Testis (tissue), 3 donors: Measurements from ENCODE around the gene RSPH3. TPM values are rescaled to one million over a fixed set of nuclear protein-coding genes. Genes with fewer than 3 reads are reported as not detected.

Experiments used
- DNase-seq: peaks from one replicate; pipeline ENCODE4 v3.0.0-alpha.2; 2019
- H3K27ac ChIP-seq, 2 donors: fragments of 200-600 bp; sonication (generic); one replicate each; pipeline ENCODE4 v1.5.1; 2019
- H3K27me3 ChIP-seq: fragments of 200-600 bp; sonication (generic); one replicate; pipeline ENCODE4 v1.5.1; 2019
- H3K36me3 ChIP-seq: fragments of 200-600 bp; sonication (generic); one replicate; pipeline ENCODE4 v1.5.1; 2017; ENCODE audit warnings: low read depth; ENCODE audit errors: missing control alignments
- H3K4me1 ChIP-seq: fragments of 200-600 bp; sonication (generic); one replicate; pipeline ENCODE4 v1.5.1; 2019
- H3K4me3 ChIP-seq, 2 donors: fragments of 200-600 bp; sonication (generic); one replicate each; pipeline ENCODE4 v1.5.1; 2017 to 2019
- H3K9me3 ChIP-seq: fragments of 200-600 bp; sonication (generic); one replicate; pipeline ENCODE4 v1.5.1; 2017
- POLR2A ChIP-seq: fragments of 450-650 bp; IDR thresholded peaks from one replicate; pipeline ENCODE4 v1.6.1; 2017; ENCODE audit warnings: antibody characterized with exemption, mild to moderate bottlenecking, moderate library complexity
- WGBS, 2 donors: methylation state at CpG; one replicate each; pipeline ENCODE4 v1.1.5; 2018; 5-methylcytosine and 5-hydroxymethylcytosine counted together
- intact Hi-C: fragments of 100-400 bp; cut with DNase I; formaldehyde crosslinking; loops from one replicate; pipeline ENCODE4 v1.15.1; 2023; ENCODE audit warnings: low total_unique reads
- polyA plus RNA-seq: library from polyadenylated mRNA; stranded (reverse); fragments of 350-450 nt; fragmentation: Illumina TruSeq; extraction: RNeasy Lipid Tissue Mini Kit (QIAGEN cat#74804); gene quantifications from one replicate; pipeline ENCODE4 v1.2.3, GENCODE V29; 2014; ENCODE audit warnings: low read depth, low replicate concordance; ENCODE audit not compliant: insufficient read depth
- total RNA-seq, 2 donors: library from RNA; depleted of rRNA; stranded (reverse); fragments of >200 nt; gene quantifications; one replicate each; pipeline ENCODE4 v1.2.3, GENCODE V29; 2016
- TF ChIP-seq, protein P1 (sequence below), 3 experiments: fragments of 450-650 bp in 2 of 3; fragments of 200-600 bp in 1 of 3; sonication (generic) in 1 of 3; IDR thresholded peaks; one replicate each; pipeline ENCODE4 v1.5.1; 2016 to 2019; ENCODE audit warnings: antibody characterized with exemption in 3 of 3, mild to moderate bottlenecking in 2 of 3, moderate library complexity in 1 of 3

RSPH3 gene
- total and polyA plus RNA-seq, 3 donors from 2014 or later, result 15.7 to 41.9 (median 23.6) TPM

DNA sequence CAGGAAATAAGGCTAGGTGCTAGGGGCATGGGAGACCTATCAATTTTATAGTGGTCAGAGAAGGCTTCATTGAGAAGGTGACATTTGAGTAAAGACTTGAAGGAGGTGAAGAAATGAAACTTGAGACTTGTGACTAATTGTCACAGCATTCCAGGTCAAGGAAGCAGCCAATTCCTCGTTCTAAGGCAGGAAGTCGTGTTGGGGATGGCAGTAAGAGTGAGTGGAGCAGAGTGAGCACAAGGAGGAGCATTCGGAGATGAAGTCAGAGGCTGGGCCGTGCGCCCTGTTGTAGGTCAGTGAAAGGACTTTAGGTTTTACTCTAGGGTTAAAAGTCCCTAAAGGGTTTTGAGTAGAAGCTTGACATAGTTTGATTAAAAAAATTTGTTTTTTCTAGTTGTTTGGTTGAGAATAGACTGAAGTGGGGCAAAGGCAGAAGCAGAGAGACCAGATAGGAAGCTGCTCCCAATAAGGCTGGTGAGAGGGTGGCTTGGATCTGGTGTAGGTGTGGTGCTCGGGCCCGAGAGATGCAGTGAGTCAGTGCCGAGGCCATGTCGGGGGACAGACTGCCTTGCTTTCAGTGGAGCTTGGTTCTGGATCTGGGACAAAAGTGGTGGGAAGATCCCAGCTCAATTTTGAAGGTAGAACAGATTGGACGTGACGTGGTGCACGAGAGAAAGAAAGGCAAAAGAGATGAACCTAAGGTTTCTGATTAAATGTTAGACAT, 2.6 kb upstream of the RSPH3 start:
- no peaks in the 10 kb centered on the region for H3K36me3 ChIP-seq
- H3K9me3 ChIP-seq, result no peaks in the 10 kb centered on the region
- no peaks in the 10 kb centered on the region for H3K27me3 ChIP-seq
- H3K27ac ChIP-seq, result no peak overlapping the region
- H3K4me3 ChIP-seq, result no peak overlapping the region
- intact Hi-C loops, result loop anchor here (10.0 kb wide), 1 partner anchor 132 kb away; no protein-coding TSS in a partner anchor
- TF ChIP-seq POLR2A, result no peak
- TF ChIP-seq, protein P1, sequence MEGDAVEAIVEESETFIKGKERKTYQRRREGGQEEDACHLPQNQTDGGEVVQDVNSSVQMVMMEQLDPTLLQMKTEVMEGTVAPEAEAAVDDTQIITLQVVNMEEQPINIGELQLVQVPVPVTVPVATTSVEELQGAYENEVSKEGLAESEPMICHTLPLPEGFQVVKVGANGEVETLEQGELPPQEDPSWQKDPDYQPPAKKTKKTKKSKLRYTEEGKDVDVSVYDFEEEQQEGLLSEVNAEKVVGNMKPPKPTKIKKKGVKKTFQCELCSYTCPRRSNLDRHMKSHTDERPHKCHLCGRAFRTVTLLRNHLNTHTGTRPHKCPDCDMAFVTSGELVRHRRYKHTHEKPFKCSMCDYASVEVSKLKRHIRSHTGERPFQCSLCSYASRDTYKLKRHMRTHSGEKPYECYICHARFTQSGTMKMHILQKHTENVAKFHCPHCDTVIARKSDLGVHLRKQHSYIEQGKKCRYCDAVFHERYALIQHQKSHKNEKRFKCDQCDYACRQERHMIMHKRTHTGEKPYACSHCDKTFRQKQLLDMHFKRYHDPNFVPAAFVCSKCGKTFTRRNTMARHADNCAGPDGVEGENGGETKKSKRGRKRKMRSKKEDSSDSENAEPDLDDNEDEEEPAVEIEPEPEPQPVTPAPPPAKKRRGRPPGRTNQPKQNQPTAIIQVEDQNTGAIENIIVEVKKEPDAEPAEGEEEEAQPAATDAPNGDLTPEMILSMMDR (IDR thresholded peaks at IDR 0.05), result no peak
- H3K4me1 ChIP-seq, result peaks cover 9% of the 10 kb centered on the region
- no peak for DNase-seq
- 92% methylated on average over 12 of the region's 12 CpGs for WGBS, 2 donors

DNA sequence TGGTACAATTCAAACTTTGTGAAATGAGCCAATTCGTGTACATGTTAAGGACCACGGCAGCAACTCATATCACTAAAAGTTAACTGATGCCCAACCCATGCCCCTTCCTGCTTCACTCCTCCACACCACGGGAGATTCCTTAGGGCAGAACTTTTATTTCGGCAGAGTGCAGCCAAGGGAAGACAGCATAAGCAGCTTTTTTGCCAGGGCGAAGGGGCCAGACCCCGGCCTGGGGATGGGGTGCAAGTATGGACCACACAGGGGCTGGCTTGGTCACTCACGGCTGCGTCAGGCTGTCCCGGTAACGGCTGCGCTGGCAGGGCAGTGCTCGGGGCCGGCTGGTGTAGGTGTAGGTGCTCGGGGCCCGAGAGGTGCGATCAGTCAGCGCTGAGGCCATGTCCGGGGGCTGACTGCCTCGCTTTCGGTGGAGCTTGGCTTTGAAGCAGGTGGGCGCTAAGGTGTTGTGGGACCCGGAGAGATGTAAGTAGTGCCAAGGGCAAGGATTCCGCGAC, 792 bp downstream of the RSPH3 start:
- Histone ChIP-seq H3K27me3 (no peaks in the 10 kb centered on the region), H3K4me1 (peaks cover 7% of the 10 kb centered on the region), H3K4me3 (peak overlapping the region; percentile 88 to 93), H3K36me3 (no peaks in the 10 kb centered on the region), H3K9me3 (no peaks in the 10 kb centered on the region), H3K27ac (peak overlapping the region; percentile 76 to 77)
- no peak for DNase-seq
- intact Hi-C loops, result no loop called here
- WGBS, 2 donors, result 0 to 1% methylated on average over 3 to 24 of the region's 24 CpGs
- TF ChIP-seq POLR2A, result no peak
- TF ChIP-seq, protein P1 (IDR thresholded peaks at IDR 0.05), result no peak

DNA sequence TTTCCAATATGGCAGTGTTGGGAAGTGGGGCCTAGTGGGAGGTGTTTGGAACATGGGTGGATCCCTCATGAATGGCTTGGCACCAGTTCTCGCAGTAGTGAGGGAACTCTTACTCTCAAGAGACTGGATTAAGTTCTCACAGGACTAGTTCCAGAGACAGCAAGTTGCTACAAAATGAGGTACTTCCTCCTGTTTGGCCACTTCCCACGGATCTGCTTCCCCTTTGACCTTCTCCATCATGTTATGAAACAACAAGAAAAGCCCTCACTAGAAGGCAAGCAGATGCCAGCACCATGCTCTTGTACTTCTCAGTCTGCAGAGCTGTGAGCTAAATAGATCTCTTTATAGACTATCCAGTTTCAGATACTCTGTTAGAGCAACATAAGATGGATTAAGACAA, 3.1 kb downstream of the RSPH3 start:
- no peak overlapping the region for H3K27ac ChIP-seq
- no peak for DNase-seq
- H3K4me3 ChIP-seq, result no peak overlapping the region
- no peak for TF ChIP-seq POLR2A
- TF ChIP-seq, protein P1 (IDR thresholded peaks at IDR 0.05), result no peak
- H3K36me3 ChIP-seq, result no peaks in the 10 kb centered on the region
- WGBS, 2 donors, result 46 to 69% methylated on average over 2 of the region's 2 CpGs
- no peaks in the 10 kb centered on the region for H3K4me1 ChIP-seq
- H3K27me3 ChIP-seq, result no peaks in the 10 kb centered on the region
- intact Hi-C loops, result no loop called here
- no peaks in the 10 kb centered on the region for H3K9me3 ChIP-seq

DNA sequence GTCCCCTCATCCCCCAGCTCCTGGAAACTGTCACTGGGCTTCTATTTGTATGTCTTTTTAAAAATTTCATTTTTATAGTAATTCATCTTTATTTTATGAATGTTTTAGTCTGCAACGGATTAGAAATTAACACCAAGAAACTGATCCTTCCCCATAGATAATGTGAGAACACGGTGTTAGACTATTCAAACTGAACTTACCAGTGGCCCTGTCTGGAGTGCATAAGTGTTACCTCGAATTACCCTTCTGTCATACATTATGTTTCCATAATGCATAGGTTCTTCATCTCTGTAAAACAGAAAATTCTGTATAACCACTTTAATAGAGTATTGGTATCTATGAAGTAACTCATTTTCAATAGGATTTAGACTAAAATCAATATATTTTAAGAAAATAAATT, 6.4 kb downstream of the RSPH3 start:
- Histone ChIP-seq H3K9me3 (no peaks in the 10 kb centered on the region), H3K4me1 (no peaks in the 10 kb centered on the region), H3K4me3 (no peak overlapping the region), H3K27me3 (no peaks in the 10 kb centered on the region), H3K27ac (no peak overlapping the region), H3K36me3 (no peaks in the 10 kb centered on the region)
- intact Hi-C loops, result no loop called here
- 90 to 97% methylated on average over 3 of the region's 3 CpGs for WGBS, 2 donors
- DNase-seq, result no peak
- TF ChIP-seq, protein P1 (IDR thresholded peaks at IDR 0.05), result no peak
- TF ChIP-seq POLR2A, result no peak
